ENCODE results near the gene CLK4. TPM values are rescaled to one million over a fixed set of nuclear protein-coding genes. Genes with fewer than 3 reads are reported as not detected.

CLK4 gene
- total and polyA plus RNA-seq, 2 experiments from 2014 or later = 15.3 to 18.1 TPM

DNA sequence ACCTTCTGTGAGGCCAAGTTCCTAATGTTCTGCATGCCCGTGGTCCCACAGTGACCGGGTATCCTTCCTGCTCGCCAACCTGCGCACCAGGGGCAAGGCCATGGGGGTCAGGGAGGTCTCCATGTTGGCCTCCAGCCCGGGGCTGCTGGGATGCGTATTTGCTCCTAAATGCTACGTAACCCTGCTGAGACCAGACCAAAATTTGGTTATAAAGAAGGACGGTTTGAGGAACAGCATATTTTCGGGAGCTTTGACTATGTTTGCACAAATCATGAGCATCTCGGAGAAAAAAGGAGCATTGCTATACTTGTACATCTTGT lies 35.7 kb upstream of the CLK4 start (continued):
- TF ChIP-seq, protein P1, sequence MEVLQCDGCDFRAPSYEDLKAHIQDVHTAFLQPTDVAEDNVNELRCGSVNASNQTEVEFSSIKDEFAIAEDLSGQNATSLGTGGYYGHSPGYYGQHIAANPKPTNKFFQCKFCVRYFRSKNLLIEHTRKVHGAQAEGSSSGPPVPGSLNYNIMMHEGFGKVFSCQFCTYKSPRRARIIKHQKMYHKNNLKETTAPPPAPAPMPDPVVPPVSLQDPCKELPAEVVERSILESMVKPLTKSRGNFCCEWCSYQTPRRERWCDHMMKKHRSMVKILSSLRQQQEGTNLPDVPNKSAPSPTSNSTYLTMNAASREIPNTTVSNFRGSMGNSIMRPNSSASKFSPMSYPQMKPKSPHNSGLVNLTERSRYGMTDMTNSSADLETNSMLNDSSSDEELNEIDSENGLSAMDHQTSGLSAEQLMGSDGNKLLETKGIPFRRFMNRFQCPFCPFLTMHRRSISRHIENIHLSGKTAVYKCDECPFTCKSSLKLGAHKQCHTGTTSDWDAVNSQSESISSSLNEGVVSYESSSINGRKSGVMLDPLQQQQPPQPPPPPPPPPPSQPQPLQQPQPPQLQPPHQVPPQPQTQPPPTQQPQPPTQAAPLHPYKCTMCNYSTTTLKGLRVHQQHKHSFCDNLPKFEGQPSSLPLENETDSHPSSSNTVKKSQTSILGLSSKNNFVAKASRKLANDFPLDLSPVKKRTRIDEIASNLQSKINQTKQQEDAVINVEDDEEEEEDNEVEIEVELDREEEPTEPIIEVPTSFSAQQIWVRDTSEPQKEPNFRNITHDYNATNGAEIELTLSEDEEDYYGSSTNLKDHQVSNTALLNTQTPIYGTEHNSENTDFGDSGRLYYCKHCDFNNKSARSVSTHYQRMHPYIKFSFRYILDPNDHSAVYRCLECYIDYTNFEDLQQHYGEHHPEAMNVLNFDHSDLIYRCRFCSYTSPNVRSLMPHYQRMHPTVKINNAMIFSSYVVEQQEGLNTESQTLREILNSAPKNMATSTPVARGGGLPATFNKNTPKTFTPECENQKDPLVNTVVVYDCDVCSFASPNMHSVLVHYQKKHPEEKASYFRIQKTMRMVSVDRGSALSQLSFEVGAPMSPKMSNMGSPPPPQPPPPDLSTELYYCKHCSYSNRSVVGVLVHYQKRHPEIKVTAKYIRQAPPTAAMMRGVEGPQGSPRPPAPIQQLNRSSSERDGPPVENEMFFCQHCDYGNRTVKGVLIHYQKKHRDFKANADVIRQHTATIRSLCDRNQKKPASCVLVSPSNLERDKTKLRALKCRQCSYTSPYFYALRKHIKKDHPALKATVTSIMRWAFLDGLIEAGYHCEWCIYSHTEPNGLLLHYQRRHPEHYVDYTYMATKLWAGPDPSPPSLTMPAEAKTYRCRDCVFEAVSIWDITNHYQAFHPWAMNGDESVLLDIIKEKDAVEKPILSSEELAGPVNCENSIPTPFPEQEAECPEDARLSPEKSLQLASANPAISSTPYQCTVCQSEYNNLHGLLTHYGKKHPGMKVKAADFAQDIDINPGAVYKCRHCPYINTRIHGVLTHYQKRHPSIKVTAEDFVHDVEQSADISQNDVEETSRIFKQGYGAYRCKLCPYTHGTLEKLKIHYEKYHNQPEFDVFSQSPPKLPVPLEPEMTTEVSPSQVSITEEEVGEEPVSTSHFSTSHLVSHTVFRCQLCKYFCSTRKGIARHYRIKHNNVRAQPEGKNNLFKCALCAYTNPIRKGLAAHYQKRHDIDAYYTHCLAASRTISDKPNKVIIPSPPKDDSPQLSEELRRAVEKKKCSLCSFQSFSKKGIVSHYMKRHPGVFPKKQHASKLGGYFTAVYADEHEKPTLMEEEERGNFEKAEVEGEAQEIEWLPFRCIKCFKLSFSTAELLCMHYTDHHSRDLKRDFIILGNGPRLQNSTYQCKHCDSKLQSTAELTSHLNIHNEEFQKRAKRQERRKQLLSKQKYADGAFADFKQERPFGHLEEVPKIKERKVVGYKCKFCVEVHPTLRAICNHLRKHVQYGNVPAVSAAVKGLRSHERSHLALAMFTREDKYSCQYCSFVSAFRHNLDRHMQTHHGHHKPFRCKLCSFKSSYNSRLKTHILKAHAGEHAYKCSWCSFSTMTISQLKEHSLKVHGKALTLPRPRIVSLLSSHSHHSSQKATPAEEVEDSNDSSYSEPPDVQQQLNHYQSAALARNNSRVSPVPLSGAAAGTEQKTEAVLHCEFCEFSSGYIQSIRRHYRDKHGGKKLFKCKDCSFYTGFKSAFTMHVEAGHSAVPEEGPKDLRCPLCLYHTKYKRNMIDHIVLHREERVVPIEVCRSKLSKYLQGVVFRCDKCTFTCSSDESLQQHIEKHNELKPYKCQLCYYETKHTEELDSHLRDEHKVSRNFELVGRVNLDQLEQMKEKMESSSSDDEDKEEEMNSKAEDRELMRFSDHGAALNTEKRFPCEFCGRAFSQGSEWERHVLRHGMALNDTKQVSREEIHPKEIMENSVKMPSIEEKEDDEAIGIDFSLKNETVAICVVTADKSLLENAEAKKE (CRISPR knock-in tag; IDR thresholded peaks at IDR 0.05) = no peak

GRCh38 chr5:178661836-178662540 lies 35.1 kb upstream of the CLK4 start:
- Histone ChIP-seq H3K4me2 (no peak overlapping the region), H4K20me1 (replicated peaks; ENCODE audit: insufficient read depth) (no peaks in the 10 kb centered on the region), H3K9me2 (ENCODE audit: insufficient read depth) (no peaks in the 10 kb centered on the region), H3K27me3 (ENCODE audit: insufficient read depth) (no peaks in the 10 kb centered on the region), H3K36me3 (ENCODE audit: insufficient read depth) (no peaks in the 10 kb centered on the region), H3K27ac (ENCODE audit: low read depth) (no peak overlapping the region), H3K79me2 (replicated peaks; ENCODE audit: insufficient read depth) (no peaks in the 10 kb centered on the region), H3F3A (replicated peaks; ENCODE audit: low read depth) (no peaks in the 10 kb centered on the region), H3K4me3 (no peak overlapping the region), H2AFZ (no peak overlapping the region), H3K4me1 (ENCODE audit: insufficient read depth) (no peaks in the 10 kb centered on the region)
- no peak for DNase-seq (ENCODE audit: low spot score)
- Mint-ChIP-seq H3K9me3 (peaks cover 73% of the 10 kb centered on the region), H3K27ac (no peak overlapping the region), H3K4me1 (no peaks in the 10 kb centered on the region), H3K4me3 (no peak overlapping the region), H3K36me3 (ENCODE audit: low read depth) (peaks cover 26% of the 10 kb centered on the region), H3K27me3 (ENCODE audit: insufficient read depth, low read depth, poor library complexity) (peaks cover 7% of the 10 kb centered on the region)
- ATAC-seq = no peak
- TF ChIP-seq NANOG (IDR thresholded peaks at IDR 0.05; ENCODE audit: borderline replicate concordance) = no peak
- TF ChIP-seq ZNF331 (CRISPR knock-in tag; IDR thresholded peaks at IDR 0.05; ENCODE audit: low read depth) = no peak
- TF ChIP-seq REST (IDR thresholded peaks at IDR 0.05; ENCODE audit: unreplicated experiment) = no peak
- TF ChIP-seq ZNF114 (CRISPR knock-in tag; IDR thresholded peaks at IDR 0.05) = no peak
- no peak for TF ChIP-seq ETS1 (IDR thresholded peaks at IDR 0.05)

All from GM23338 (cell line).